HG03196 (cell line): ENCODE data around the gene PILRB.
"Not testable (repeated sequence)": the region's sequence is repeated elsewhere in the genome, so short reads cannot be mapped to it uniquely, and the experiment has no call there.

Source experiments
- ATAC-seq: cut with Tn5 transposase; IDR thresholded peaks from one replicate; pipeline ENCODE4 v1.9.1; 2021; ENCODE audit not compliant: unreplicated experiment

PILRB gene

DNA sequence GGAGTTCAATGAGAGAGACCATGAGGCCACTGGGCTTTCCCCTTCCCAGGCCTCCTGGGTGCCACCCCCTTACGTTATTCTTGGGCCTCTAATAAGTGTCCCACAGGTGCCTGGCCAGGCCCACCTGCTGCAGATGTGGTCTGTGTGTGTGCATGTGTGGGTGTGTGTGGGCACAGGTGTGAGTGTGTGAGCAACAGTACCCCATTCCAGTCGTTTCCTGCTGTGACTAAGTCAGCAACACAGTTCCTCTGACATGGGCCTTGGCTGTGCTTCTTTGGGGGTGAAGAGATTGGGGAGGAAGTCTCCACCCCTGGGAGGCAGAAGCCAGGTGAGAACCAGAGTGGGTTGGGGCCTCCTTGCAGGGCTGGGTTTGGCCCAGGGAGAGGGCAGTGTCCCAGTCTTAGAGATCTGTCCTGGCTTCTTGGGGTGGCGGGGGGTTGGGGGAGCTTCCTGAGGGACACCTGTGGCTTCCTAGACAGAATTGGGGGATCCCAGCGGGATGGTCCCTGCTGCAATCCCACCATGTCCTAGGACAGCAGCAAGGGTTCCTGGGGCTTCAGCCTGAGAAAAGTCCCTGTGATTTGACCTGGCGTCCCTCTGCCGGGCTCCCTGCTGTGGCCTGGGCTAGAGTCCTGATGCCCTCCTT lies 4.1 kb upstream of the PILRB start:
- no peak for ATAC-seq

GRCh38 chr7:100356416-100357068 lies 1.4 kb upstream of the PILRB start:
- ATAC-seq = no peak

DNA sequence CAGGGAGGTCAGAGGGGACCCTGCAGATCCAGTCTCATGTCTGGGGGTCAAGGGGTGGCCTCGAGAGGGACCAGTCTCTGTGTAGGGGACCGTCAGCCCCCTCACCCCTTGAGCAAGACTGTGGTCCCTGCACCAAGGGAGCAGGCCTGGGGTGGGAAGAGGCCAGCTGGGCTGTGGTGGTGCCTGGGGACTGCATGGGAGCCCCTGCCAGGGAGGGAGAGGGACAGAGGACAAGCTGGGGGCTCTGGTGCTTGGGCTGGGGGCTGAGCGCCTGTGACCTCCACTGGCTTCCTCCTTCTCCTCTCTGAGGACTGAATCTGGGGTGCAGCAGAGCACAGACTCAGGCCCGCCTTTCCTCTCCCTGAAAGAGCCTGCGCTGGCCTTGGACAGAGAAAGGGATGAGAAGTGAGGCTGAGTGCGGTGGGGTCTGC lies 771 bp upstream of the PILRB start:
- no peak for ATAC-seq

DNA sequence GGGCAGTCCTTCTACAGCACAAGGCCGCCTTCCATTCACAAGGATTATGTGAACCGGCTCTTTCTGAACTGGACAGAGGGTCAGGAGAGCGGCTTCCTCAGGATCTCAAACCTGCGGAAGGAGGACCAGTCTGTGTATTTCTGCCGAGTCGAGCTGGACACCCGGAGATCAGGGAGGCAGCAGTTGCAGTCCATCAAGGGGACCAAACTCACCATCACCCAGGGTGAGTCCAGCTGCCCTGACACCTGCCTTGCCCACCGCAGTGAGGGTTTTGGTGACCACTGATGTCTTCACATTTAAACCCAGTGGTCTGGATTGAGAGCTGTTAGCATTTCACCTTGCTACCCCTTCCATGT lies 918 bp downstream of the PILRB start:
- no peak for ATAC-seq

GRCh38 chr7:100360135-100360854 lies 2.4 kb downstream of the PILRB start:
- ATAC-seq = no peak

- no peak for ATAC-seq
These were observed 5.2 kb downstream of the PILRB start for GRCh38 chr7:100363098-100363497.

DNA sequence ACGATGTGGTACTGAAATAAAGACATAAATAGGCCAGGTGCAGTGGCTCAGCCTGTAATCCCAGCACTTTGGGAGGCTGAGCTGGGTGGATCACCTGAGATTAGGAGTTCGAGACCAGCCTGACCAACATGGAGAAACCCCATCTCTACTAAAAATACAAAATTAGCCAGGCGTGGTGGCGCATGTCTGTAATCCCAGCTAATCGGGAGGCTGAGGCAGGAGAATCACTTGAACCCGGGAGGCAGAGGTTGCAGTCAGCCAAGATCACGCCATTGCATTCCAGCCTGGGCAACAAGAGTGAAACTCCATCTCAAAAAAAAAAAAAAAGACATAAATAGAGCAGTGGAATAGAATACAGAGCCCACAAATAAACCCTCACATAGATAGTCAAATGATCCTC lies 5.9 kb downstream of the PILRB start:
- ATAC-seq = not testable (repeated sequence)

GRCh38 chr7:100364480-100364879 lies 6.6 kb downstream of the PILRB start:
- no peak for ATAC-seq

DNA sequence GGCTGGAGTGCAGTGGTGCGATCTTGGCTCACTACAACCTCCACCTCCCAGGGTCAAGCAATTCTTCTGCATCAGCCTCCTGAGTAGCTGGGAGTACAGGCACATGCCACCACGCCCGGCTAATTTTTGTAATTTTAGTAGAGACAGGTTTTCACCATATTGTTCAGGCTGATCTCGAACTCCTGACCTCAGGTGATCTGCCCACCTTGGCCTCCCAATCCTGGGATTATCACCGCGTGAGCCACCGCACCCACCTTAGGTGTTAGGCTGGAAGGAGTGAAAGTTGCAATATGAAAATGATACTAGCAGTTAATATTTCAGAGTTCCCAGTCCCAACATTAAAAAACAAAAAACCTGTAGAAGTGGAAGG lies 8.1 kb downstream of the PILRB start:
- ATAC-seq = not testable (repeated sequence)

- no peak for ATAC-seq
These were observed 8.7 kb downstream of the PILRB start for GRCh38 chr7:100366411-100367250.

GRCh38 chr7:100367251-100367620 lies 9.3 kb downstream of the PILRB start:
- no peak for ATAC-seq

DNA sequence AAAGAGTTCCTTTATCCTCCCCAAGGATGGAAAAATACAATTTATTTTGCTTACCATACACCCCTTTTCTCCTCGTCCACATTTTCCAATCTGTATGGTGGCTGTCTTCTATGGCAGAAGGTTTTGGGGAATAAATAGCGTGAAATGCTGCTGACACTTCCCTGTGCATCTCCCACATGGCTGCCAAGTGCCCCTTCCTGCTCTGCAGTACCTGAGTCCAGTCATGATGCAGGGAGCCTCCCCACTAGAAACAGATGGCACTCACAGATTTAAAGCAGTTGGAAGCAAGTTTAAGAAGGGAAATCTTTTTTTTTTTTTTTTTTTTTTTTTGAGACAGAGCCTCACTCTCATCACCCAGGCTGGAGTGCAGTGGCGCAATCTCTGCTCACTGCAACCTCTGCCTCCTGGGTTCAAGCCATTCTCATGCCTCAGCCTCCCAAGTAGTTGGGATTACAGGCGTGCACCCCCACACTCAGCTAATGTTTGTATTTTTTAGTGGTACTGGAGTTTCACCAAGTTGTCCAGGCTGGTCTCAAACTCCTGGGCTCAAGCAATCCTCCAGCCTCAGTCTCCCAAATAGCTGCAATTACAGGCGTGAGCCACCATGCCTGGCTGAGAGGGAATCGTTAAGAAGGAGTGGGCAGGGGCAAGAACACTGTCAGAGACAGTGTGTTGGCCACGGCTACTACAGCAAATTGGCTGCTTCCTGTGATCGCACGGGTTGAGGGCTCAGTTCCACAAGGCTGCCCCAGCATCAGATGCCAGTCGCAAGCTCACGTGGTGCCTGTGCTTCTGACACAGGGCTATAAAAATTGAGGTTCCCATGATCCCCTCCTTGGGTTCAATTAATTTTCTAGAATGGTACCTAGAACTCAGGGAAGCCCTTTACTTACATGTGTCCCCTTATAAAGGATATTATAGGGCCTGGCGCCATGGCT lies 10.0 kb downstream of the PILRB start:
- ATAC-seq = no peak

DNA sequence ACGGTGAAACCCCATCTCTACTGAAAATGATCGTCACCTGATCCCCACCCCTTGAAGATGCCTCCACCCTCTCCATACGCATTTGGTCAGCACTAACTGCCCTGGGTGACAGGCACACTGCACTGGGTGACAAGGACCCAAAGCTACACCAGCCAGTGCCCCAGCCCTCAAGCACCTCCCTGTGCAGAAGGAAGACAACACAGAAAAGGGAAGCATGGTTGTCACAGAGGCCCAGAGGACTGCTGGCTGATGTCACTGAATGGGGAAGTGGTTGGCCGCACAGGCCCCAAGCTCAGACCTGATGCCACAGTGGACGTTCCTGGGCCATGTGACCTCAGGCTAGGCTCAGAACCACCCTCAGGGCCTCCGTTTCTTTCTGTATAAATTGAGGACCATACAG lies 11.2 kb downstream of the PILRB start:
- peak; percentile 62 for ATAC-seq

- no peak for ATAC-seq
These were observed 12.4 kb downstream of the PILRB start for GRCh38 chr7:100370303-100370702.

DNA sequence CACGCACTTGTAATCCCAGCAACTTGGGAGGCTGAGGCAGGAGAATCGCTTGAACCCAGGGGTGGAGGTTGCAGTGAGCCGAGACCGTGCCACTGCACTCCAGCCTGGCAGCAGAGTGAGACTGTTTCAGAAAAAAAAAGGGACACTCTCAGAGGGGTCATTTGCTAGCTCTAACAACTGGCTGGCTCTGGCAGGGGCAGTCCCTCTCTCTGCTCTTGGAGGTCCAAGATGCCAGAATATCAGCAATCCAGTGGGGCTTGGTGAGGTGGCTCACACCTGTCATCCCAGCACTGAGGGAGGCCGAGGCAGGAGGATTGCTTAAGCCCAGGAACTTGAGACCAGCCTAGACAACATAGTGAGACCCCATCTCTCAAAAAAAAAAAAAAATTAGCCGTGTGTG lies 12.8 kb downstream of the PILRB start:
- ATAC-seq = no peak

DNA sequence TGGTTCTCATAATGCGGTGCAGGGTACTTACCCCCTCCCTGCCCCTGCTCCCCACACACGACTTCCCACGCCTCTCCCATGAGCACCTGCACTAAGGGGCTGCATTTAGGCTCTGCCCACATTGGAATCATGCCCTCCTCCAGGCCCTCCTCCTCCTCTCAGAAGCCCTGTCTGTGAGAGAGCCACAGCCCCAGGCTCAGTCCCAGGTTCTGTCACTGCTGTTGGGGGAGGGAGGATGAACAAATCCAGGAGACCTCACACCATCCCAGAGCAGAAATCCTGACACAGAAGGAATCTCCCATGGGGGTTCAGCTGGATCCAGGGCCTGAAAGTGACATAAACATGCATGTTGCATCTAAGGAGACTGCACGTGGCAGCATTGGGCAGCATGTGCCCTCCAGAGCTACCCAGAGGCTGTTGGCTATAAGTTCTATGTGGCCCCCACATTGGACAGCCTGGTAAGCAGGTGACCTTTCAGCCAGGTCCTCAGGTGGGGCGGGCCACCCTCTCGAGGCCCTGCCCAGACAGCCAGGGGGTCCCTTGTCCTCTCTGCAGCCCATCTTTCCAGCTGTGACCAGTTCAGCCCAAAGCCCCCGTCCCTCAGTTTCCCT lies 13.7 kb downstream of the PILRB start:
- ATAC-seq = no peak

- ATAC-seq = no peak
These were observed 14.3 kb downstream of the PILRB start for GRCh38 chr7:100372256-100372655.

- no peak for ATAC-seq
These were observed 14.8 kb downstream of the PILRB start for GRCh38 chr7:100372694-100373093.

GRCh38 chr7:100373261-100373831 lies 15.4 kb downstream of the PILRB start, which contains the start of gene PILRA:
PILRA (plus strand) TSS chr7:100373487; CDS start chr7:100373657, 170 bp downstream.
- no peak for ATAC-seq
